Measurements from ENCODE around the gene CEP78.
"Not testable (repeated sequence)": the region's sequence is repeated elsewhere in the genome, so short reads cannot be mapped to it uniquely, and the experiment has no call there.

CEP78 gene

GRCh38 chr9:78235762-78236550 lies at the start of gene CEP78:
Gene CEP78, plus strand, starts transcription at chr9:78236075. Its CDS starts 276 bp downstream, at chr9:78236351.
- DNase-seq = peak; percentile 90

- no peak for DNase-seq
These were observed 48.0 kb upstream of the CEP78 start for GRCh38 chr9:78187763-78188484.

DNA sequence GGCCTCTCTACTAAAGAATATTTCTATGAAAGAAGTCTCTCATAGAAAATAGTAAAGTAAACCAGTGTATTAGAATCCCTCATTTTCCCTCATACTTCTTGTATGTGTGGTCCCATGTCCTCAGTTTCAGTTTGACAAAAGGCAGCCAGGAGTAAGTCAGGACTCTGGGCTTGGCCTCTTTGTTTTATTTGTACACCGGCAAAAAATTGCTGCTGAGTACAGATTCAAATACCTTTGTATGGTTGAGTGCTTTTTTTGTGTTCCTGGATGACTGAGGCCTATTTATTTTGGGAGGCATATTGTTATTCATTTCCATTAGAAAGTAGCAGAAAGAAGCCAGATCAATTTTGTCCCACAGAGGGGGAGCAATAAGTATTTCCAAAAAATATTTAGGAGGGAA lies 47.3 kb upstream of the CEP78 start:
- no peak for DNase-seq

- DNase-seq = no peak
These were observed 46.9 kb upstream of the CEP78 start for GRCh38 chr9:78189001-78189400.

GRCh38 chr9:78189461-78189860 lies 46.4 kb upstream of the CEP78 start:
- no peak for DNase-seq

DNA sequence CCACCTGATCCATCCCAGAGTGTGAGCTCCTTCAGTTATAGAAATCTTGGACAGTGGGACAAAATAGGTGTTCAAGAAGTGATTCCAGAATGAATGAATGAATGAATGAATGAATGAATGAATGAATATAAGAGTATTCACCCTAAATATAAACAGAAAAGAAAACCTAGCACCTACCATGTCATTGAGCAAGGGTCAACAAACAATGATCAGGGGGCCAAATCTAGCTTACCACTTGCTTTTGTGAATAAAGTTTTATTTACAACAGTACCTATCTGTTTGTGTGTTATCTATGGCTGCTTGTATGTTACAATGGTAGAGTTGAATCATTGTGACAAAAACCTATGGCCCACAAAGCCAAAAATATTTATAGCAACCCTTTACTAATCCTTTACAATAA lies 43.9 kb upstream of the CEP78 start:
- no peak for DNase-seq

GRCh38 chr9:78196258-78196657 lies 39.6 kb upstream of the CEP78 start:
- no peak for DNase-seq

- DNase-seq = not testable (repeated sequence)
These were observed 34.6 kb upstream of the CEP78 start for GRCh38 chr9:78201158-78201777.

DNA sequence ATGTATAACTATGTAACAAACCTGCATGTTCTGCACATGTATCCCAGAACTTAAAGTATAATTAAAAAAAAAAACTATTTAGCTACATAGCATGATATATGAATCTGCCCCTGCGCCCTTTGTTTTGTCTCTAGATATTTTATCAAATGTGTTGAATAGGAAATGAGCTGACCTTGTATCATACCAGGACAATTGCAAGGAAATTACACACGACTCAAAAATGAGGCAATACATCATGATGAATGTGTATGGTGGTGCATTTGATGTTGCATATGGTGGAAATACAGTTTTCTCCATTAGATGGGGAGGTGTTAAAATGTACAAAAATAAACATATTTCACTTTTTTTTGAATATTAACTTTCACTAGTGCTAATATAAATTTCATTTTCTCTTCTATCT lies 28.6 kb upstream of the CEP78 start:
- no peak for DNase-seq

DNA sequence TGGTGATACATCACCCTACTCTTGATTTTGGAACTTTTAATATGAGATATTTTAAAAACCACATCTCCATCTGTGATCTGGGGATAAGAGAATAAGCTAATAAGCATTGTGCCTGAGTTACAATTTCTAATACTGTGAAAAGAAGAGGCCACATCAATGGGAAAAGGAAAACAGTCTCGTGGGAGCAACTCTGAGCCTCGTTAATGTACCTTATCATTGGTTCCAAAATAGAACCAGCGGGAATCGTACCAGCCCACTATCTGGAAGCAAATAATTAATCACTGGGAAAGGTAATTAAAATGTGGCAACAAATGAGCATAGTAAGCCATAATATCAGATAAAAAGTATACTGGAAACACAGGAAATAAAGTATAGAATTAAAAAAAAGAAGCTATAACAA lies 28.0 kb upstream of the CEP78 start:
- DNase-seq = no peak

- no peak for DNase-seq
These were observed 26.7 kb upstream of the CEP78 start for GRCh38 chr9:78209127-78209526.

- no peak for DNase-seq
These were observed 25.0 kb upstream of the CEP78 start for GRCh38 chr9:78210841-78211301.

DNA sequence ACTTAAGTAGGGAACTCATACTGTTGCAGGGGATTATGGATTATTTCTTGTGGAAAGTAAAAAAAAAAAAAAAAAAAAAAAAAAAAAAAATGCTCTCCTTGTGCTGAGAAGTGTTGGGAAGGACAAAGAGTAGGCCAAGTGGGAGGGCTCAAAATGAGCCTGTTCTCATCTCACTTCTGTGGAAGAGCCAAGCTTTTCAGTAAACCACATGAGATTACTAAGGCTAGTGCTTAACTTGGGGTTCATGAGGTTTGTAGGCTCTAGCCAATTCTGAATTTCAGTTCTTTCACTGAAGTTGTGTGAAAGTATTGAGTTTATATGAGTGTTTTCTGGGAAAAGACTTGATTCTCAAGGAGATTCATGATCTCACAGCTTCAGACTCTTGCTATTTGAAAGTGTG lies 23.0 kb upstream of the CEP78 start:
- no peak for DNase-seq

- DNase-seq = no peak
These were observed 22.2 kb upstream of the CEP78 start for GRCh38 chr9:78213712-78214111.

DNA sequence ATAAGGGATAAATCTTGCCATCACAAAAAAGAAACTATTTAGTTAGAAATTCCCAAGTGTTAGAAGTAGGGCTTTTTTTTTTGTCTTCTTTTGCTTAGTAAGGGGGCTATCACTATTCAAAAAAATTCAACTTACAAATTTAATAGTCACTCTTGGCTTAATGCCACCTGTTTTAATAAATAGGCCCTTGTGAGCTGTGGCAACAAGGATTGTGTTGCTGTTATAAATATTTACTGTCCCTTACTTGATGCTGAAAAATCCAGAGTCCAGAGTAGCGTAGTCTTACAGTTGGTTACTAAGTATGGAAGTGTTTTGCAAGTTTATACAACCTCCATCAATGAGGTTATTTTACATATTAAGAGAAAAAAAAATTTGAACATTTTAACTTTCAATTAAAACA lies 21.4 kb upstream of the CEP78 start:
- no peak for DNase-seq

- DNase-seq = no peak
These were observed 20.2 kb upstream of the CEP78 start for GRCh38 chr9:78215706-78216105.

GRCh38 chr9:78218890-78219289 lies 17.0 kb upstream of the CEP78 start:
- DNase-seq = no peak

GRCh38 chr9:78221425-78221824 lies 14.4 kb upstream of the CEP78 start:
- DNase-seq = no peak

GRCh38 chr9:78221841-78222240 lies 14.0 kb upstream of the CEP78 start:
- not testable (repeated sequence) for DNase-seq

- no peak for DNase-seq
These were observed 5.1 kb upstream of the CEP78 start for GRCh38 chr9:78230761-78231160.

DNA sequence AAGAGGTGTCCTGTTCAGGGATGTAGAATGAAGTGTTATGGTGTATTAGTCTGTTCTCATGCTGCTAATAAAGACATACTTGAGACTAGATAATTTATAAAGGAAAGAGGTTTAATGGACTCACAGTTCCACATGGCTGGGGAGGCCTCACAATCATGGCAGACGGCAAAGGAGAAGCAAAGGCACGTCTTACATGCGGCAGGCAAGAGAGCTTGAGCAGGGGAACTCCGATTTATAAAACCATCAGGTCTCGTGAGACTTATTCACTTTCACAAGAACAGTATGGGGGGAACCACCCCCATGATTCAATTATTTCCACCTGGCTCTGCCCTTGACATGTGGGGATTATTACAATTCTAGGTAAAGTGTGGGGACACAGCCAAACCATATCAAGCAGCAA lies 3.4 kb upstream of the CEP78 start:
- not testable (repeated sequence) for DNase-seq

DNA sequence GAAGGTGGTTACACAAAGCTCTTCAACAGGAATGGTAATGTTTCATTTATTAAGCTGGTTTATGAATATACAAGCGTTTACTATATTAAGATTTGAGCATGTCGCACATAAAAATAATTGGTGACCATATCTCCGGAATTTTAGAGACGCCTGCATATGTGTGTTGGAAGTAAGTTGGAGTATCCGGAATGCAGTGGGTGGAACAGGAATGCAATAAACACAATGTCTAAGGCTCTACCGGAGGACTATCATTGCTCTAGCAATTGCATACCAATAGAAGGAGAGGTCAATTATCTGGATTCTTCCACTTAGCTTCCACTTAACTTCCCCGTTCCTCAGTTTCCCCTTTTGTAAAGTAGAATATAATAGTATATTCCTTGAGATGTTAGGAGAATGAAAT lies 1.1 kb upstream of the CEP78 start:
- no peak for DNase-seq

- no peak for DNase-seq
These were observed 566 bp upstream of the CEP78 start for GRCh38 chr9:78235256-78235761.

DNA sequence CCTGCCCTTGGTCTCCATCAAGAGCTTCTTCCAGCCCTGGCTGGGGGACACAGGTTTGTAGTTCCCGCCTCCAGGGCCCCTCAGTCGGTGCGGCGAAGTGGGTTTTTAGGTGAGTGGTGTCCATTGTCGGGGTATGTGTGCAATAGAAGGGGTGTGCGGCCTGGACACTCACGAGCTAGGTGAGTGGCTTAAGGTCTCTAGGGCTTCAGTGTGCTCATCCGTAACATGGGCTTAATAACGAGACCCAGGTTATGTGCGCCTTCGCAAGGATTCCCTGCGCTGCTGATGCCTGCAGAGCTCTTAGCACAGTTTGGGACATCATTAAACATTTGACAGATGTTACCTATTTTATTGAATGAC lies 656 bp downstream of the CEP78 start:
- DNase-seq = no peak
